Aorta (tissue), 5 donors: ENCODE measurements around the gene CA11. TPM values are rescaled to one million over a fixed set of nuclear protein-coding genes. Genes with fewer than 3 reads are reported as not detected.
"Not testable (repeated sequence)": the region's sequence is repeated elsewhere in the genome, so short reads cannot be mapped to it uniquely, and the experiment has no call there.

Experiments used
- ATAC-seq: fragments of 200-7000 bp; cut with Tn5 transposase; one replicate; pipeline ENCODE4 v1.9.1; 2022; ENCODE audit warnings: moderate library complexity; ENCODE audit not compliant: low FRiP score
- DNase-seq, 2 donors: peaks; one replicate each; pipeline ENCODE4 v3.0.0-alpha.2; 2020
- H3K27ac ChIP-seq, 2 donors: one replicate each; pipeline ENCODE4 v1.5.1; 2013; ENCODE audit warnings: low read length in 2 of 2, mild to moderate bottlenecking in 2 of 2, moderate library complexity in 2 of 2, control low read depth in 1 of 2, inconsistent platforms in 1 of 2, low read depth in 1 of 2
- H3K27me3 ChIP-seq, 2 donors: one replicate each; pipeline ENCODE4 v1.6.1; 2013; ENCODE audit warnings: control low read depth in 1 of 2, low read length in 1 of 2, mild to moderate bottlenecking in 1 of 2, moderate library complexity in 1 of 2; ENCODE audit not compliant: insufficient read depth in 2 of 2, control insufficient read depth in 1 of 2
- H3K36me3 ChIP-seq, 2 donors: one replicate each; pipeline ENCODE4 v1.6.1; 2013; ENCODE audit warnings: control low read depth in 1 of 2, low read length in 1 of 2, mild to moderate bottlenecking in 1 of 2; ENCODE audit not compliant: insufficient read depth in 2 of 2, control insufficient read depth in 1 of 2
- H3K4me1 ChIP-seq, 2 donors: one replicate each; pipeline ENCODE4 v1.6.1; 2013; ENCODE audit warnings: low read length in 2 of 2, control low read depth in 1 of 2, mild to moderate bottlenecking in 1 of 2, moderate library complexity in 1 of 2; ENCODE audit not compliant: insufficient read depth in 2 of 2, control insufficient read depth in 1 of 2
- H3K4me3 ChIP-seq, 2 donors: one replicate each; pipeline ENCODE4 v1.5.1; 2013; ENCODE audit warnings: low read length in 2 of 2, control low read depth in 1 of 2, mild to moderate bottlenecking in 1 of 2
- H3K9me3 ChIP-seq: one replicate; pipeline ENCODE4 v1.6.1; 2013; ENCODE audit warnings: mild to moderate bottlenecking, low read length; ENCODE audit not compliant: control insufficient read depth
- WGBS, 2 donors: extraction: QIAGEN DNeasy Blood & Tissue Kit; methylation state at CpG; one replicate each; pipeline ENCODE4 v1.1.7; 2013; 5-methylcytosine and 5-hydroxymethylcytosine counted together
- intact Hi-C, 2 donors: fragments of 100-400 bp; cut with DNase I; formaldehyde crosslinking; loops; one replicate each; pipeline versions ENCODE4 v1.14.2 to v1.15.0; 2022
- polyA plus RNA-seq, 2 donors: library from polyadenylated mRNA; stranded (reverse); fragments of 200-250 nt; gene quantifications; one replicate each; pipeline ENCODE4 v1.2.3, GENCODE V29; 2013
- total RNA-seq, 2 donors: library from RNA; stranded (reverse); fragmentation: NEBNext Ultra II Directional; extraction: Animal tissue kit (Norgen Biotek cat#: 25700); gene quantifications; one replicate each; pipeline ENCODE4 v1.2.1, GENCODE V29; 2021
- donor health status: healthy with polysubstance abuse.
- donor health status: Bipolar disorder and iron deficiency.
- donor health status: DM: no; HTN: no; CAD: no.
- donor health status: DM: no; HTN: no; CAD: no.
- donor health status: DM: yes; HTN: yes; CAD: no.

Gene CA11
- total and polyA plus RNA-seq, 4 donors: 6.4 to 59.5 (median 13.0) TPM

DNA sequence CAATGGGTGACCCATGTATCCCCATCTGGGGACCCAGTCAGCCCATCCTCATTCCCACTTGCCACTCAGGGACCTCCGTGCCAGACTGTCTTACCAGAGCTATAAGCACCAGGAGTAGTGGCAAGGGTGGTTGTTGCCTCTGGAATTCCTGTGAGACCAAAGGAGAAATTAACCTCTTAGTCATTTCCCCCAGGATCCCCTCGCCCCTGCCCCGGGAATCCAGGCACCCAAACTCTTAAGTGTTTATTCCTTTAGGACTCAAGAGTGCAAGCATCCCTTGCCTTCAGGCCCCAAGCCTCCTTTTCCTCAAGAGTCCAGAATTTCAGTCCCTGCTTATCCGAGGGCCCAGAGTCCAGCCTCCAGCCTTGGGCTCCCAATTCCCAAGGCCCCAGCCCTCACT, 17.7 kb upstream of the CA11 start:
- Histone ChIP-seq H3K4me1 (no peaks in the 10 kb centered on the region), H3K9me3 (no peaks in the 10 kb centered on the region), H3K27ac (no peak overlapping the region), H3K27me3 (no peaks in the 10 kb centered on the region), H3K36me3 (no peaks in the 10 kb centered on the region), H3K4me3 (no peak overlapping the region)
- intact Hi-C loops: no loop called here
- 91 to 93% methylated on average over 4 of the region's 4 CpGs for WGBS, 2 donors
- no peak for ATAC-seq
- no peak for DNase-seq

DNA sequence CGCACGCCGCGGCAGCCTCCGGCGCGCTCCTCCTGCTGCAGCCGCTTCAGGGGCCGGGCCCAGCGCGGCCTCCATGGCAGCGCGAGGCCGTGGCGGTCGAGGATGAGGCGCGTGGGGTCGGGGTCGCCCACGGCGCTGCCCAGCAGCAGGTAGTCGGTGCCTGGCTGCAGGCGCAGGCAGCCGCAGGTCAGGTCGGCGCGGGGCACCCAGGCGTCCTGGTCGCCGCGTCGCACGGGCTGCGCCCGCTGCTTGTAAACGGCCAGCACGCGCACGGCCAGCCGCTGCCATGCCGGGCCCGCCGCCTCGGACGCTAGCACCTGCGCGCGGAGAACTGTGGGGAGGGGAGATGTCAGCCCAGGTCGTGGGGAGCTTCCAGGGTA, 15.7 kb upstream of the CA11 start:
- no peaks in the 10 kb centered on the region for H3K9me3 ChIP-seq
- whole genome bisulfite sequencing, 2 donors: 91% methylated on average over 38 to 50 of the region's 50 CpGs
- no peak overlapping the region for H3K4me3 ChIP-seq
- DNase-seq (no peak), ATAC-seq (no peak)
- no peaks in the 10 kb centered on the region for H3K27me3 ChIP-seq
- H3K4me1 ChIP-seq: no peaks in the 10 kb centered on the region
- no peak overlapping the region for H3K27ac ChIP-seq
- no peaks in the 10 kb centered on the region for H3K36me3 ChIP-seq
- intact Hi-C loops: no loop called here

DNA sequence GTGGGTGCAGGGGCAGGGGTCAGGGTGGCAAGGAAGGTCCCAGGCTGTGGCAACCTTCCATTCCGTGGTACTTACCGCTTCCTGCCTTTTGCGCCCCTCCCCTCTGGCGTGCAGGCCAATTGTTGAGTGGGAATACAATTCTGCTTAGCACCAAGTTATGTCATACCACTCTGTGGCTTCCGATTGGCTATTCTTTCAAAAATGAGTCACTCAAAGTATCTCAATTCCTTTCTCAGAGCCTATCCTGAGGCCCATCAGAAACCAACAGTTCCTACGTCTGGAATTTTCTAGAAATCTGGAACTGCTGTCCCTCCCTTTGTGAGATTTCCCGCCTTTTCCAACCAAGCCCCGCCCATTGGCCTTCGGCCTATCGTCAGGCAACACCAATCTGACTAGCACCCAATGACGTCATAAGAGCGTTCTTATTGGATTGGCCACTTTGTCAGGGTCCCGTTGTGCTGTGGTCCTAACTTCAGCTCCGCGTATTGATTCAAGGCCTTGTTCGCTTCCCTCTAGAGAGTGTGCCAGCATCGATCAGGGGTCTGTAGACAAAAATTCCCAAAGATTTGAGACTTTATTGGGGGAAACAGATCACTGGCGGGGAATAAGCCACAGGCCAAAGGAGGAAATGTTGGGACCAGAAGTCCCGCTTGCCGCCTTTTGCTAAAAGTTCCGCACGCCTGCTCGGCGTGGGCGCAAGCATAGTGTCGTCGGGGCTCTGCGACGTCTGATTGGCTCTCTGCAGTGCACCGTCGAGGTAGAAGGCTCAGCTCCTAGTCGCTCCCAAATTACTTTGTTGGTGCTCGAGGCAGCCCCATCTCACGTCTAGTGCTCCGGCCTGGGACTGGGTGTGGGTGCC, 15.1 kb upstream of the CA11 start:
- WGBS, 2 donors: 62 to 65% methylated on average over 35 of the region's 35 CpGs
- ATAC-seq: peak; percentile 89
- no peak overlapping the region for H3K27ac ChIP-seq

DNA sequence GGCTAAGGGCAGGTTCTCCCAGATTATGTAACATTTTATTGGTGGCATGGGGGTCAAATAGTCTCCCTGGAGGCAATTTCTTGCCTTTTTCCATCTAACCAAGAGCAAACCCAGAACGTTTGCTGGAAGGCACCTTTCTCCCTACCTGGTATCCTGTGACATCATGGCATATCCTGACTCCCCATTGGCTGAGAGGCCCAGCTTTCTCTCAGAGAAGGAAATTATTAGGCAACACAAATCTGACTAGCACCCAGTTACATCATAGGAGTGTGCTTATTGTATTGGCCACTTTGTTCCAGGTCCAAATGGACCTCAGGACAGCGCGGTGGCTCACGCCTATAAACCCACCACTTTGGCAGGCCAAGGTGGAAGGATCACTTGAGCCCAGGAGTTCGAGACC, 13.8 kb upstream of the CA11 start:
- Histone ChIP-seq H3K36me3 (no peaks in the 10 kb centered on the region), H3K27me3 (no peaks in the 10 kb centered on the region), H3K9me3 (no peaks in the 10 kb centered on the region), H3K4me1 (no peaks in the 10 kb centered on the region), H3K27ac (no peak overlapping the region), H3K4me3 (no peak overlapping the region)
- WGBS, 2 donors: 79 to 81% methylated on average over 5 of the region's 5 CpGs
- no peak for ATAC-seq
- DNase-seq: no peak
- intact Hi-C loops: no loop called here

More for the DNA sequence above, 15.1 kb upstream of the CA11 start:
- H3K9me3 ChIP-seq: no peaks in the 10 kb centered on the region
- no peaks in the 10 kb centered on the region for H3K4me1 ChIP-seq
- peak; percentile 93 for DNase-seq
- H3K36me3 ChIP-seq: no peaks in the 10 kb centered on the region
- intact Hi-C loops: no loop called here
- H3K4me3 ChIP-seq: no peak overlapping the region
- no peaks in the 10 kb centered on the region for H3K27me3 ChIP-seq

DNA sequence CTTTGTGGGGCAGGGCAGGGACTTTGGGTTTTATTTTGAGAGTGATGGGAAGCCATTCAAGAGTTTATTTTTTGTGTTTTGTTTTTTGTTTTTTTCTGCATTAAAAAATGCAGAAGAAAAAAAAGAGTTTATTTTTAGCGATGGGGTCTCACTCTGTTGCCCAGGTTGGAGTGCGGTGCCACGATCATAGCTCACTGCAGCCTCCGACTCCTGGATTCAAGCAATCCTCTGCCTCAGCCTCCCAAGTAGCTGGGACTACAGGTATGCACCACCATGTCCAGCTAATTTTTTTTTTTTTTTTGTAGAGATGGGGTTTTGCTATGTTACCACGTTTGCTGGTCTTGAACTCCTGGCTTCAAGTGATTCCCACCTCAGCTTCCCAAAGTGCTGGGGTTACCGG, 12.5 kb upstream of the CA11 start:
- Histone ChIP-seq H3K4me1 (no peaks in the 10 kb centered on the region), H3K9me3 (no peaks in the 10 kb centered on the region), H3K4me3 (no peak overlapping the region), H3K36me3 (no peaks in the 10 kb centered on the region), H3K27me3 (no peaks in the 10 kb centered on the region), H3K27ac (no peak overlapping the region)
- no peak for DNase-seq
- WGBS, 2 donors: 88 to 92% methylated on average over 6 of the region's 6 CpGs
- ATAC-seq: no peak
- intact Hi-C loops: no loop called here

DNA sequence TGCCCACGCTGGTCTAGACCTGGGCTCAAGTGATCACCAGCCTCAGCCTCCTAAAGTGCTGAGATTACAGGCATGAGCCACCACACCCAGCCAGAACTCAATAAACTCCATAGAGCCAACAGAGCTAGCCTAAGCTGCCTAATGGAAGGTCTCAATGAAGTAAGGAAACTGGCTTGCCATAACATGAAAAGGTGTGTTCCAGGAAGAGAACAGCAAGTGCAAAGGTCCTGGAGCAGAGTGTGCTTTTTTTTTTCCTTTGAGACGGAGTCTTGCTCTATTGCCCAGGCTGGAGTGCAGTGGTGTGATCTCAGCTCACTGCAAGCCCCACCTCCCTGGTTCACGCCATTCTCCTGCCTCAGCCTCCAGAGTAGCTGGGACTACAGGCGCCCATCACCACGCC, 11.8 kb upstream of the CA11 start:
- H3K36me3 ChIP-seq, H3K4me1 ChIP-seq, ATAC-seq, intact Hi-C loops, H3K9me3 ChIP-seq, H3K4me3 ChIP-seq, H3K27ac ChIP-seq, DNase-seq, H3K27me3 ChIP-seq: not testable (repeated sequence)
- 93 to 96% methylated on average over 5 of the region's 5 CpGs for WGBS, 2 donors

DNA sequence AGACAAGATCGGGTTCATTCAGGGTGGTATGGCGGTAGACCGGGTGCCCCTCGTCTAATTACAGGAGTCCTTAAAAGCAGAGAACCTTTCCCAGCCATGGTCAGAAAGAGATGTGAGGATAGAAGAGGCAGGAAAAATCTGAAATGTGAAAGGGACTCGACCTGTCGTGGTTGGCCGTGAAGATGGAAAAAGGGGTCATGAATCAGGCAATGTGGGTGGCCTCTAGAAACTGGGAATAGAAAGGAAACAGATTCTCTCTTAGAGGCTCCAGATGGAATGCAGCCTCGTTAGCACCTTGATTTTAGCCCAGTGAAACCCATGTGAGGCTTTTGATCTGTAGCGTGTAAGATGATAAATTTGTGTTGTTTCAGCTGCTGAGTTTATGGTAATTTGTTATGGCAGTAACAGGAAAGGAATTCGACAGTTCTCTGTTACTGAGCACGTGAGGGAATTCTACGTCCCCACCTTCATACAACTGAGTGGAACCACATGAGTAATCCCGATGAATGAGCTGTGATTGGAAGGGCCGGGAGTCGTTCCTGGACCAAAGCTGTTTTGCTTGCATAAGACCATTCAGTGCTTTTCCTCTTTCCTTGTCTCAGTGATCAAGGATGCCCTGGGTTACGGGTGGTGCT, 11.0 kb upstream of the CA11 start:
- ATAC-seq: no peak
- H3K4me3 ChIP-seq: no peak overlapping the region
- no peaks in the 10 kb centered on the region for H3K36me3 ChIP-seq
- H3K4me1 ChIP-seq: no peaks in the 10 kb centered on the region
- no peak for DNase-seq
- no peak overlapping the region for H3K27ac ChIP-seq
- intact Hi-C loops: no loop called here
- no peaks in the 10 kb centered on the region for H3K27me3 ChIP-seq
- H3K9me3 ChIP-seq: no peaks in the 10 kb centered on the region
- WGBS, 2 donors: 36 to 38% methylated on average over 16 of the region's 16 CpGs

DNA sequence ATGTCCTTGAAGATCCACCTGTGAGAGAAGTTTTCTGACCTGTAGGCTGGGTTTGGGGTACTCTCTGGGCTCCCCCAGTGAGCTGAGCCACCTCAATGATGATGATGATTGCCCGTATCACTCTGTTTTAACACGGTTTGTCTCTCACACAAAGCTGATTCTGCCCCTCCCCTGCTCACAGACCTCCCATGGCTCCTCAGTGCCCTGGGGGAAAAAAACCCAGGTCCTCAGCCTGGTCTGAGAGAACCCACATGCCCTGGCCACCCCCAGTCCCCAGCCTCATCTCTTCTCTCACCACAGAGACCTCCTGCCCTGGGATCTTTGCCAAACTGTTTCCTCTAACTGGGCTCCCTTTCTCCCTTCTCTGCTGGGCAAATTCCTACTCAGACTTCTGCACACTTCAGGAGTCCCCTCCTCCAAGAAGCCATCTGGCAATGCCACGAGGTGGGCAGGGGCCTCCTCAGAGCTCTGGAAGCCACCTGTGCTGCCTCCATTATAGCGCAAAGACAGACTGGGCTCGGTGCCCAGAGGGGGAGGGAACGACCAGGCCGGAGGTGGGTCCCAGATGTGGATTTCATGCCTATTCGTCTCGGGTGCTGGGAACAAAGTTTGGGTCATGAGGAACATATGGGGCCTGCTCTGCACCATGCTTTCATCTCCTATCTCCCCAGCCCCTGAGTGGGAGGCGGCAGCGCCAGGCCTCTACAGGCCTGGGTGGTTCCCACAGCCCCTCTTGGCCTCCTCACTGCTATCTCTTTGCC, 8.5 kb upstream of the CA11 start:
- H3K36me3 ChIP-seq: no peaks in the 10 kb centered on the region
- 36 to 42% methylated on average over 11 of the region's 11 CpGs for WGBS, 2 donors
- H3K27me3 ChIP-seq: no peaks in the 10 kb centered on the region
- no peak for ATAC-seq
- H3K27ac ChIP-seq: no peak overlapping the region
- no peaks in the 10 kb centered on the region for H3K9me3 ChIP-seq
- H3K4me3 ChIP-seq: no peak overlapping the region
- DNase-seq: no peak
- no peaks in the 10 kb centered on the region for H3K4me1 ChIP-seq
- intact Hi-C loops: no loop called here
